Measurements from ENCODE around the gene MSI2. TPM values are rescaled to one million over a fixed set of nuclear protein-coding genes. Genes with fewer than 3 reads are reported as not detected.

The MSI2 gene
- polyA plus RNA-seq (2013, experiment 1 of 2): 56.3 TPM
- polyA plus RNA-seq (2013, experiment 2 of 2): 58.0 TPM

DNA sequence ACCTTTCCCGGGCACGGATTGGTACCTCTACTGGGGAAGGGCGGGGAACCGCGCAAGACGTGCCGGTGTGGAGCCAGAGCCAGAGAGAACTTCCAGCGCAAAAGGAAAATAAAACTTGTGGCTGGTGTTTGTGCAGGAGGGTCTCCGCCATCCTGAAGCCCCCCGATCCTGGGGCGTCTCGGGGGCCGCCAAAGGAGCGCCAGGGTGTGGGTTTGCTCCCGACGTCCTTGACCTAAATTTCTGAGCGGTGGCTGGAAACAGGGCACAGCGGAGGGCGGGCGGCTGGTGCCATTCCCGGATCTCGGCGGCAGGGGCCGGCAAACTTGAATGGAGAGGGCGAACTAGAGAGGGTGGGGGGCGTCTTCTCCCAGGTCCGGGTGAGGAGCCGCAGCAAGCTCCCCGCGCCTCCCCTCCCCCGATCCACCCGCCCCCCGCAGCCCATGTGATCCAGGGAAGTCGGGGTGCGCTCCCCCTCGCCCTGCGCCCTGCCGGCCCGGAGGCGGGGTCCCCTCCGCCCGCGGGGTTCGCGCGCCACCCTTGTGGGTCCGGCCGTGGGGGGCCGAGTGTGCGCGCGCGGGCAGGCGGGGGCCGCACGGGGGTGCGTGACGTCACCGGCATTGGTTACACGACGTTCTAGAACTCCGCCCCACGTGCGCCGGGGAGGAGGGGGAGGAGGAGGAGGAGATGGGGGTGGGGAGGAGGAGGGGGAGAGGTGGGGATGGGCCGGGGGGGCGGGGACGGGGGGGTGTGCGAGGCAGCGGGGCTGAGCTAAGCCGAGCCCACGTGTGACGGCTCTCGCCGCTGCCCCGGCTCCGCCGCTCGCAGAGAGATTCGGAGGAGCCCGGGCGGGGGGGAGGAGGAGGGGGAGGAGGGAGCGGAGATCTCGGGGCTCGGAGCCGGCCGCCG lies at the start of gene MSI2:
Gene MSI2 (plus strand): TSS at position 748 of the 906 bp plus-strand sequence. CDS start 220 bp downstream, outside the sequence.
- peak within 1 kb of the TSS; percentile 93 for H2BK120ac ChIP-seq (ENCODE audit: low read depth, low read length)
- no CpG with 5 or more reads among the region's 88 CpGs for WGBS, 2 donors (ENCODE audit: extremely low coverage in 2 of 2, insufficient read length in 2 of 2, insufficient replicate concordance in 1 of 2)
- no peak within 1 kb of the TSS for H3K14ac ChIP-seq (ENCODE audit: low read length)
- DNase-seq (ENCODE audit: low spot score): peak; percentile 75
- peak within 1 kb of the TSS; percentile 31 for H4K91ac ChIP-seq (ENCODE audit: low read depth, low read length, poor library complexity)
- H3K4ac ChIP-seq (ENCODE audit: low read length): no peak within 1 kb of the TSS
- H2BK15ac ChIP-seq (ENCODE audit: low read length): peak within 1 kb of the TSS; percentile 25
- peak within 1 kb of the TSS; percentile 93 for H3K4me2 ChIP-seq (ENCODE audit: insufficient read depth, low read length, poor library complexity, severe bottlenecking)
- no peak within 1 kb of the TSS for H2AK5ac ChIP-seq (ENCODE audit: low read depth, low read length)
- no peaks in the 10 kb centered on the region for H3K79me1 ChIP-seq (ENCODE audit: low read depth, low read length)
- no peak within 1 kb of the TSS for H4K8ac ChIP-seq (ENCODE audit: low read depth, low read length)
- peak within 1 kb of the TSS; percentile 55 to 87 for H3K4me3 ChIP-seq (ENCODE audit: low read length in 2 of 2)
- H3K9me3 ChIP-seq (replicated peaks in 1 of 2; ENCODE audit: control insufficient read depth in 2 of 2, insufficient read depth in 1 of 2, low read depth in 1 of 2, low read length in 2 of 2): peaks cover 0 to 7% of the 10 kb centered on the region in 2 donors
- peak within 1 kb of the TSS; percentile 67 for H3K27ac ChIP-seq (replicated peaks; ENCODE audit: low read length)
- H2AFZ ChIP-seq (ENCODE audit: low read length): peak within 1 kb of the TSS; percentile 88
- peaks cover 10 to 28% of the 10 kb centered on the region in 2 donors for H3K4me1 ChIP-seq (ENCODE audit: control insufficient read depth in 2 of 2, insufficient read depth in 1 of 2, low read depth in 1 of 2, low read length in 2 of 2)
- H2BK5ac ChIP-seq (ENCODE audit: low read length): peak within 1 kb of the TSS; percentile 61
- H3K23ac ChIP-seq (ENCODE audit: low read depth, low read length, poor library complexity): peak within 1 kb of the TSS; percentile 77
- peak within 1 kb of the TSS; percentile 94 for H3K18ac ChIP-seq (ENCODE audit: low read length)
- H3K9ac ChIP-seq (ENCODE audit: low read depth, low read length, poor library complexity): peak within 1 kb of the TSS; percentile 80
- H2BK12ac ChIP-seq (ENCODE audit: low read length): no peak within 1 kb of the TSS
- H3K36me3 ChIP-seq (replicated peaks in 1 of 2; ENCODE audit: control insufficient read depth in 2 of 2, insufficient read depth in 2 of 2, low read length in 2 of 2): peaks cover 0 to 21% of the 10 kb centered on the region in 2 donors
- H3K27me3 ChIP-seq (ENCODE audit: control insufficient read depth in 3 of 3, insufficient read depth in 3 of 3, low read depth in 1 of 3, low read length in 3 of 3): no peaks in the 10 kb centered on the region

DNA sequence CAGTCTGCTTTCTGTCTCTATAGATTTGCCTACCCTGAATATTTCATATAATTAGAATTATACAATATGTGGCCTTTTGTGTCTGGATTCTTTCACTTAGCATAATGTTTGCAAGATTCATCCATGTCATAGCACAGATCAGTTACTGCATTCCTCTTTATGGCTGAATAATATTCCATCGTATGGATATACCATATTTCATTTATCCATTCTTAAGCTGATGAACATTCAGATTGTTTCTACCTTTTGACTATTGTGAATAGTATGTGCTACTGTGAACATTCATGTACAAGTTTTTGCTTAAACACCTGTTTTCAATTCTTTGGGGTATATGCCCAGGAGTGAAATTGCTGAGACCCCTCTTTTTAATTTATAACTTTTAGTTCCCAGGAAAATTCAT lies 49.4 kb upstream of the MSI2 start:
- Histone ChIP-seq H3K9ac (ENCODE audit: low read depth, low read length, poor library complexity) (no peak overlapping the region), H3K27ac (replicated peaks; ENCODE audit: low read length) (no peak overlapping the region), H3K79me1 (ENCODE audit: low read depth, low read length) (no peaks in the 10 kb centered on the region), H2AFZ (ENCODE audit: low read length) (no peak overlapping the region), H3K4me3 (ENCODE audit: low read length in 2 of 2) (no peak overlapping the region), H3K27me3 (ENCODE audit: control insufficient read depth in 3 of 3, insufficient read depth in 3 of 3, low read depth in 1 of 3, low read length in 3 of 3) (peaks cover 0 to 5% (median 0%) of the 10 kb centered on the region in 3 experiments), H2BK5ac (ENCODE audit: low read length) (no peak overlapping the region), H4K8ac (ENCODE audit: low read depth, low read length) (no peak overlapping the region), H3K4ac (ENCODE audit: low read length) (no peak overlapping the region), H3K23ac (ENCODE audit: low read depth, low read length, poor library complexity) (no peak overlapping the region), H2BK12ac (ENCODE audit: low read length) (no peak overlapping the region), H3K18ac (ENCODE audit: low read length) (no peak overlapping the region), H3K9me3 (replicated peaks in 1 of 2; ENCODE audit: control insufficient read depth in 2 of 2, insufficient read depth in 1 of 2, low read depth in 1 of 2, low read length in 2 of 2) (peaks cover 0 to 9% of the 10 kb centered on the region in 2 donors), H3K4me1 (ENCODE audit: control insufficient read depth in 2 of 2, insufficient read depth in 1 of 2, low read depth in 1 of 2, low read length in 2 of 2) (peaks cover 9 to 11% of the 10 kb centered on the region in 2 donors), H3K14ac (ENCODE audit: low read length) (no peak overlapping the region), H2AK5ac (ENCODE audit: low read depth, low read length) (no peak overlapping the region), H4K91ac (ENCODE audit: low read depth, low read length, poor library complexity) (no peak overlapping the region), H3K4me2 (ENCODE audit: insufficient read depth, low read length, poor library complexity, severe bottlenecking) (no peak overlapping the region), H2BK120ac (ENCODE audit: low read depth, low read length) (no peak overlapping the region), H3K36me3 (replicated peaks in 1 of 2; ENCODE audit: control insufficient read depth in 2 of 2, insufficient read depth in 2 of 2, low read length in 2 of 2) (no peaks in the 10 kb centered on the region), H2BK15ac (ENCODE audit: low read length) (no peak overlapping the region)
- no peak for DNase-seq (ENCODE audit: low spot score)
- no CpG with 5 or more reads among the region's 1 CpG for WGBS, 2 donors (ENCODE audit: extremely low coverage in 2 of 2, insufficient read length in 2 of 2, insufficient replicate concordance in 1 of 2)

DNA sequence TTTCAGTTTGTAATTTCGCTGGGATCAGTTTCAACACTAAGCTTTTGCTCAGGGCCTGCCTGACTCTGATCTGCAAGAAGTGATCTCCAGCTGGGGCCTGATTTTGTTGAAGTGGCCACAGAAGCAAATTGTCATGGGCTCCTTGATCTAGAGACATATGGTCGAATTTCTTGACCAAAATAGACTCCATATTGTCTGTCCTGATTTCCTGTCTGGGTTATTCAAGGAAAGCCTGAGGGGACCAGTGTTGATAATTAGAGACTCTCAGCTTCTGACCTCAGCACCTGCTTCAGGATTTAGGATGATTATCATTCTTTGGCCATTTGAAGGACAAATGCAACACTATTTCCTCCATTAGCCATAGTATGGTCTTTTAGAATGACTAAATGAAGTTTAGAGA lies 48.9 kb upstream of the MSI2 start:
- H3K4me2 ChIP-seq (ENCODE audit: insufficient read depth, low read length, poor library complexity, severe bottlenecking): no peak overlapping the region
- no peak overlapping the region for H4K8ac ChIP-seq (ENCODE audit: low read depth, low read length)
- no peak overlapping the region for H3K23ac ChIP-seq (ENCODE audit: low read depth, low read length, poor library complexity)
- WGBS, 2 donors (ENCODE audit: extremely low coverage in 2 of 2, insufficient read length in 2 of 2, insufficient replicate concordance in 1 of 2): no CpG with 5 or more reads among the region's 2 CpGs
- H2BK120ac ChIP-seq (ENCODE audit: low read depth, low read length): no peak overlapping the region
- H2AK5ac ChIP-seq (ENCODE audit: low read depth, low read length): no peak overlapping the region
- H2BK15ac ChIP-seq (ENCODE audit: low read length): no peak overlapping the region
- no peak overlapping the region for H2BK12ac ChIP-seq (ENCODE audit: low read length)
- H3K18ac ChIP-seq (ENCODE audit: low read length): no peak overlapping the region
- H2AFZ ChIP-seq (ENCODE audit: low read length): no peak overlapping the region
- H3K36me3 ChIP-seq (replicated peaks in 1 of 2; ENCODE audit: control insufficient read depth in 2 of 2, insufficient read depth in 2 of 2, low read length in 2 of 2): no peaks in the 10 kb centered on the region
- H3K27me3 ChIP-seq (ENCODE audit: control insufficient read depth in 3 of 3, insufficient read depth in 3 of 3, low read depth in 1 of 3, low read length in 3 of 3): peaks cover 0 to 5% (median 0%) of the 10 kb centered on the region in 3 experiments
- no peak overlapping the region for H3K14ac ChIP-seq (ENCODE audit: low read length)
- H3K4me3 ChIP-seq (ENCODE audit: low read length in 2 of 2): no peak overlapping the region
- H3K9me3 ChIP-seq (replicated peaks in 1 of 2; ENCODE audit: control insufficient read depth in 2 of 2, insufficient read depth in 1 of 2, low read depth in 1 of 2, low read length in 2 of 2): peaks cover 0 to 9% of the 10 kb centered on the region in 2 donors
- no peaks in the 10 kb centered on the region for H3K79me1 ChIP-seq (ENCODE audit: low read depth, low read length)
- no peak overlapping the region for H4K91ac ChIP-seq (ENCODE audit: low read depth, low read length, poor library complexity)
- H3K4me1 ChIP-seq (ENCODE audit: control insufficient read depth in 2 of 2, insufficient read depth in 1 of 2, low read depth in 1 of 2, low read length in 2 of 2): peaks cover 9 to 15% of the 10 kb centered on the region in 2 donors
- H3K4ac ChIP-seq (ENCODE audit: low read length): no peak overlapping the region
- DNase-seq (ENCODE audit: low spot score): no peak
- no peak overlapping the region for H2BK5ac ChIP-seq (ENCODE audit: low read length)
- no peak overlapping the region for H3K9ac ChIP-seq (ENCODE audit: low read depth, low read length, poor library complexity)
- H3K27ac ChIP-seq (replicated peaks; ENCODE audit: low read length): no peak overlapping the region

DNA sequence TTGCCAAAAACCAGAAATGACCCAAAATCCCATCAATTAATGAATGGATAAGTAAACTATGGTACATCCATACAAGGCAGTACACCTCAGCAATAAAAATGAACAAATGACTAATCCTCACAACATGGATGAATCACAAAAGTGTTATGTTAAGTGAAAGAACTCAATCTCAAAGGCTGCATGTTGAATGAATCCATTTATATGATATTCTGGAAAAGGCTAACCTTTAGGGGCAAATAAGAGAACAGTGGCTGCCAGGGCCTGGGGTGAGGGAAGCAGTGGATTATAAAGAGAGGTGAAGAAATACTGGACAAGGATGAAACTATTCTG lies 46.1 kb upstream of the MSI2 start:
- Histone ChIP-seq H3K4me1 (ENCODE audit: control insufficient read depth in 2 of 2, insufficient read depth in 1 of 2, low read depth in 1 of 2, low read length in 2 of 2) (peaks cover 9 to 11% of the 10 kb centered on the region in 2 donors), H3K27ac (replicated peaks; ENCODE audit: low read length) (no peak overlapping the region), H4K8ac (ENCODE audit: low read depth, low read length) (no peak overlapping the region), H3K4me3 (ENCODE audit: low read length in 2 of 2) (no peak overlapping the region), H3K4ac (ENCODE audit: low read length) (no peak overlapping the region), H4K91ac (ENCODE audit: low read depth, low read length, poor library complexity) (no peak overlapping the region), H3K9me3 (replicated peaks in 1 of 2; ENCODE audit: control insufficient read depth in 2 of 2, insufficient read depth in 1 of 2, low read depth in 1 of 2, low read length in 2 of 2) (peaks cover 2 to 6% of the 10 kb centered on the region in 2 donors), H2BK15ac (ENCODE audit: low read length) (no peak overlapping the region), H2BK5ac (ENCODE audit: low read length) (no peak overlapping the region), H3K23ac (ENCODE audit: low read depth, low read length, poor library complexity) (no peak overlapping the region), H3K14ac (ENCODE audit: low read length) (no peak overlapping the region), H3K27me3 (ENCODE audit: control insufficient read depth in 3 of 3, insufficient read depth in 3 of 3, low read depth in 1 of 3, low read length in 3 of 3) (no peaks in the 10 kb centered on the region), H3K36me3 (replicated peaks in 1 of 2; ENCODE audit: control insufficient read depth in 2 of 2, insufficient read depth in 2 of 2, low read length in 2 of 2) (no peaks in the 10 kb centered on the region), H2BK120ac (ENCODE audit: low read depth, low read length) (no peak overlapping the region), H2AK5ac (ENCODE audit: low read depth, low read length) (no peak overlapping the region), H3K9ac (ENCODE audit: low read depth, low read length, poor library complexity) (no peak overlapping the region), H2BK12ac (ENCODE audit: low read length) (no peak overlapping the region), H3K79me1 (ENCODE audit: low read depth, low read length) (no peaks in the 10 kb centered on the region), H3K4me2 (ENCODE audit: insufficient read depth, low read length, poor library complexity, severe bottlenecking) (no peak overlapping the region), H3K18ac (ENCODE audit: low read length) (no peak overlapping the region), H2AFZ (ENCODE audit: low read length) (no peak overlapping the region)
- DNase-seq (ENCODE audit: low spot score): no peak

Measured in neuronal stem cell (in vitro differentiated cells).